Sigmoid colon (tissue), 7 donors: Measurements from ENCODE around the gene PLAC9. TPM values are rescaled to one million over a fixed set of nuclear protein-coding genes. Genes with fewer than 3 reads are reported as not detected.

ENCODE experiments used
- DNase-seq: peaks from one replicate; pipeline ENCODE4 v3.0.0-alpha.2; 2019
- H3K27ac ChIP-seq, 4 donors: fragments of 200-600 bp; sonication (generic); one replicate each; pipeline ENCODE4 v1.5.1; 2016 to 2019; ENCODE audit warnings: mild to moderate bottlenecking in 1 of 4
- H3K27me3 ChIP-seq, 3 donors: fragments of 200-600 bp; sonication (generic); one replicate each; pipeline ENCODE4 v1.5.1; 2019; ENCODE audit warnings: mild to moderate bottlenecking in 1 of 3
- H3K36me3 ChIP-seq, 4 donors: fragments of 200-600 bp; sonication (generic); one replicate each; pipeline ENCODE4 v1.5.1; 2016 to 2019
- H3K4me1 ChIP-seq, 4 donors: fragments of 200-600 bp; sonication (generic); one replicate each; pipeline ENCODE4 v1.5.1; 2017 to 2019
- H3K4me3 ChIP-seq, 4 donors: fragments of 200-600 bp; sonication (generic); one replicate each; pipeline ENCODE4 v1.5.1; 2017 to 2019; ENCODE audit warnings: mild to moderate bottlenecking in 2 of 4, moderate library complexity in 1 of 4
- H3K9me3 ChIP-seq, 4 donors: fragments of 200-600 bp in 3 of 4; sonication (generic) in 3 of 4; one replicate each; pipeline versions ENCODE4 v1.5.1 to v1.6.1; 2013 to 2019
- CTCF ChIP-seq, 4 experiments: fragments of 450-650 bp in 3 of 4; fragments of 200-600 bp in 1 of 4; IDR thresholded peaks; one replicate each; pipeline ENCODE4 v1.5.1; 2016 to 2019; ENCODE audit warnings: antibody characterized with exemption in 4 of 4, mild to moderate bottlenecking in 3 of 4, moderate library complexity in 2 of 4
- EP300 ChIP-seq, 4 donors: sonication (generic); formaldehyde crosslinking; IDR thresholded peaks; one replicate each; pipeline ENCODE4 v1.6.1; 2017; ENCODE audit warnings: antibody characterized with exemption in 4 of 4
- POLR2A ChIP-seq, 2 donors: fragments of 450-650 bp; IDR thresholded peaks; one replicate each; pipeline ENCODE4 v1.6.1; 2016; ENCODE audit warnings: antibody characterized with exemption in 2 of 2, mild to moderate bottlenecking in 2 of 2, moderate library complexity in 2 of 2
- POLR2AphosphoS5 ChIP-seq, 4 donors: sonication (generic); formaldehyde crosslinking; IDR thresholded peaks; one replicate each; pipeline ENCODE4 v1.6.1; 2017; ENCODE audit warnings: antibody characterized with exemption in 4 of 4
- WGBS, 2 donors: extraction: QIAGEN DNeasy Blood & Tissue Kit; methylation state at CpG; one replicate each; pipeline ENCODE4 v1.1.7; 2013; 5-methylcytosine and 5-hydroxymethylcytosine counted together
- intact Hi-C: fragments of 100-400 bp; cut with DNase I; formaldehyde crosslinking; loops from one replicate; pipeline ENCODE4 v1.15.1; 2023
- polyA plus RNA-seq, 3 donors: library from polyadenylated mRNA; stranded (reverse); fragments of 200-250 nt; gene quantifications; one replicate each; pipeline ENCODE4 v1.2.3, GENCODE V29; 2013
- total RNA-seq, 4 donors: library from RNA; depleted of rRNA; stranded (reverse); fragments of >200 nt; gene quantifications; one replicate each; pipeline ENCODE4 v1.1.0, GENCODE V29; 2016
- donor health status: healthy with polysubstance abuse.
- donor health status: Bipolar disorder and iron deficiency.
- donor health status: healthy.

Gene PLAC9
- total and polyA plus RNA-seq, 7 donors, result 1.2 to 23.4 (median 7.6) TPM

GRCh38 chr10:80168679-80169380 is 36.3 kb downstream of the PLAC9 start:
- intact Hi-C loops, result no loop called here
- peak overlapping the region; percentile 6 to 69 (median 46) for H3K27ac ChIP-seq
- TF ChIP-seq CTCF (IDR thresholded peaks at IDR 0.05) (no peak), POLR2A (IDR thresholded peaks at IDR 0.05) (no peak), EP300 (IDR thresholded peaks at IDR 0.05) (no peak), POLR2AphosphoS5 (IDR thresholded peaks at IDR 0.05) (no peak)
- H3K4me3 ChIP-seq, result no peak overlapping the region
- DNase-seq, result peak; percentile 69
- H3K36me3 ChIP-seq, result peaks cover 0 to 76% (median 29%) of the 10 kb centered on the region in 4 donors
- peaks cover 0 to 59% (median 41%) of the 10 kb centered on the region in 4 donors for H3K4me1 ChIP-seq
- WGBS, 2 donors, result 90 to 91% methylated on average over 13 of the region's 13 CpGs
- no peaks in the 10 kb centered on the region for H3K27me3 ChIP-seq
- no peaks in the 10 kb centered on the region for H3K9me3 ChIP-seq

- Histone ChIP-seq H3K36me3 (peaks cover 0 to 64% (median 21%) of the 10 kb centered on the region in 4 donors), H3K27me3 (no peaks in the 10 kb centered on the region), H3K4me3 (no peak overlapping the region), H3K4me1 (peaks cover 0 to 55% (median 32%) of the 10 kb centered on the region in 4 donors), H3K9me3 (no peaks in the 10 kb centered on the region), H3K27ac (peak overlapping the region in 1 of 4 donors; percentile 69)
- intact Hi-C loops, result no loop called here
- TF ChIP-seq POLR2A (IDR thresholded peaks at IDR 0.05) (no peak), POLR2AphosphoS5 (IDR thresholded peaks at IDR 0.05) (no peak)
- DNase-seq, result no peak
- 11 to 61% methylated on average over 4 of the region's 4 CpGs for WGBS, 2 donors
Observed at GRCh38 chr10:80170026-80170425, 37.5 kb downstream of the PLAC9 start.

GRCh38 chr10:80170641-80171040 is 38.1 kb downstream of the PLAC9 start:
- 76 to 85% methylated on average over 10 of the region's 10 CpGs for WGBS, 2 donors
- DNase-seq, result peak; percentile 58
- TF ChIP-seq CTCF (IDR thresholded peaks at IDR 0.05), result no peak
- no peak for TF ChIP-seq POLR2AphosphoS5 (IDR thresholded peaks at IDR 0.05)
- no peak for TF ChIP-seq EP300 (IDR thresholded peaks at IDR 0.05)
- no peak for TF ChIP-seq POLR2A (IDR thresholded peaks at IDR 0.05)
- Histone ChIP-seq H3K4me1 (peaks cover 0 to 57% (median 29%) of the 10 kb centered on the region in 4 donors), H3K27ac (no peak overlapping the region), H3K36me3 (peaks cover 0 to 58% (median 16%) of the 10 kb centered on the region in 4 donors), H3K27me3 (no peaks in the 10 kb centered on the region), H3K4me3 (no peak overlapping the region), H3K9me3 (no peaks in the 10 kb centered on the region)
- intact Hi-C loops, result no loop called here

GRCh38 chr10:80171248-80171660 is 38.7 kb downstream of the PLAC9 start:
- H3K27ac ChIP-seq, result no peak overlapping the region
- H3K4me3 ChIP-seq, result no peak overlapping the region
- TF ChIP-seq POLR2A (IDR thresholded peaks at IDR 0.05) (no peak), POLR2AphosphoS5 (IDR thresholded peaks at IDR 0.05) (no peak), CTCF (IDR thresholded peaks at IDR 0.05) (no peak), EP300 (IDR thresholded peaks at IDR 0.05) (no peak)
- H3K27me3 ChIP-seq, result no peaks in the 10 kb centered on the region
- H3K9me3 ChIP-seq, result no peaks in the 10 kb centered on the region
- intact Hi-C loops, result no loop called here
- DNase-seq, result peak; percentile 57
- whole genome bisulfite sequencing, 2 donors, result 23 to 72% methylated on average over 7 of the region's 7 CpGs
- H3K36me3 ChIP-seq, result peaks cover 0 to 52% (median 16%) of the 10 kb centered on the region in 4 donors
- peaks cover 0 to 62% (median 30%) of the 10 kb centered on the region in 4 donors for H3K4me1 ChIP-seq

GRCh38 chr10:80172896-80173295 is 40.4 kb downstream of the PLAC9 start:
- 34 to 74% methylated on average over 5 of the region's 5 CpGs for WGBS, 2 donors

More at GRCh38 chr10:80172896-80173295, 40.4 kb downstream of the PLAC9 start:
- Histone ChIP-seq H3K4me3 (no peak overlapping the region), H3K9me3 (no peaks in the 10 kb centered on the region), H3K4me1 (peaks cover 0 to 58% (median 30%) of the 10 kb centered on the region in 4 donors), H3K27me3 (no peaks in the 10 kb centered on the region), H3K27ac (no peak overlapping the region), H3K36me3 (peaks cover 0 to 36% (median 14%) of the 10 kb centered on the region in 4 donors)
- TF ChIP-seq POLR2A (IDR thresholded peaks at IDR 0.05), result no peak
- no peak for TF ChIP-seq EP300 (IDR thresholded peaks at IDR 0.05)
- DNase-seq, result peak; percentile 50
- intact Hi-C loops, result no loop called here
